Epithelial cell of proximal tubule (primary cell): ENCODE measurements around the gene DCTN2. TPM values are rescaled to one million over a fixed set of nuclear protein-coding genes. Genes with fewer than 3 reads are reported as not detected.
"Not testable (repeated sequence)": the region's sequence is repeated elsewhere in the genome, so short reads cannot be mapped to it uniquely, and the experiment has no call there.

Experiments used
- DNase-seq: peaks from one replicate; pipeline ENCODE4 v3.0.0-alpha.2; 2011; ENCODE audit warnings: low read depth
- H3K4me3 ChIP-seq: 2 replicates; pipeline ENCODE4 v1.5.1; 2011; ENCODE audit warnings: low read depth, mild to moderate bottlenecking, low read length
- total RNA-seq: library from RNA; depleted of rRNA; stranded (reverse); fragments of >200 nt; gene quantifications from 2 replicates; pipeline ENCODE4 v1.2.3, GENCODE V29; 2015
- TF ChIP-seq, protein P1 (sequence below): conservative IDR thresholded peaks from 2 replicates; pipeline ENCODE4 v1.5.1; 2012; ENCODE audit warnings: low read depth, mild to moderate bottlenecking, low read length

Gene DCTN2
- total RNA-seq, 1 donor from 2014 or later, result 140 TPM

- no peak overlapping the region for H3K4me3 ChIP-seq
- DNase-seq, result no peak
- TF ChIP-seq, protein P1, sequence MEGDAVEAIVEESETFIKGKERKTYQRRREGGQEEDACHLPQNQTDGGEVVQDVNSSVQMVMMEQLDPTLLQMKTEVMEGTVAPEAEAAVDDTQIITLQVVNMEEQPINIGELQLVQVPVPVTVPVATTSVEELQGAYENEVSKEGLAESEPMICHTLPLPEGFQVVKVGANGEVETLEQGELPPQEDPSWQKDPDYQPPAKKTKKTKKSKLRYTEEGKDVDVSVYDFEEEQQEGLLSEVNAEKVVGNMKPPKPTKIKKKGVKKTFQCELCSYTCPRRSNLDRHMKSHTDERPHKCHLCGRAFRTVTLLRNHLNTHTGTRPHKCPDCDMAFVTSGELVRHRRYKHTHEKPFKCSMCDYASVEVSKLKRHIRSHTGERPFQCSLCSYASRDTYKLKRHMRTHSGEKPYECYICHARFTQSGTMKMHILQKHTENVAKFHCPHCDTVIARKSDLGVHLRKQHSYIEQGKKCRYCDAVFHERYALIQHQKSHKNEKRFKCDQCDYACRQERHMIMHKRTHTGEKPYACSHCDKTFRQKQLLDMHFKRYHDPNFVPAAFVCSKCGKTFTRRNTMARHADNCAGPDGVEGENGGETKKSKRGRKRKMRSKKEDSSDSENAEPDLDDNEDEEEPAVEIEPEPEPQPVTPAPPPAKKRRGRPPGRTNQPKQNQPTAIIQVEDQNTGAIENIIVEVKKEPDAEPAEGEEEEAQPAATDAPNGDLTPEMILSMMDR, result no peak
Observed at GRCh38 chr12:57498132-57498502, 48.9 kb downstream of the DCTN2 start.

DNA sequence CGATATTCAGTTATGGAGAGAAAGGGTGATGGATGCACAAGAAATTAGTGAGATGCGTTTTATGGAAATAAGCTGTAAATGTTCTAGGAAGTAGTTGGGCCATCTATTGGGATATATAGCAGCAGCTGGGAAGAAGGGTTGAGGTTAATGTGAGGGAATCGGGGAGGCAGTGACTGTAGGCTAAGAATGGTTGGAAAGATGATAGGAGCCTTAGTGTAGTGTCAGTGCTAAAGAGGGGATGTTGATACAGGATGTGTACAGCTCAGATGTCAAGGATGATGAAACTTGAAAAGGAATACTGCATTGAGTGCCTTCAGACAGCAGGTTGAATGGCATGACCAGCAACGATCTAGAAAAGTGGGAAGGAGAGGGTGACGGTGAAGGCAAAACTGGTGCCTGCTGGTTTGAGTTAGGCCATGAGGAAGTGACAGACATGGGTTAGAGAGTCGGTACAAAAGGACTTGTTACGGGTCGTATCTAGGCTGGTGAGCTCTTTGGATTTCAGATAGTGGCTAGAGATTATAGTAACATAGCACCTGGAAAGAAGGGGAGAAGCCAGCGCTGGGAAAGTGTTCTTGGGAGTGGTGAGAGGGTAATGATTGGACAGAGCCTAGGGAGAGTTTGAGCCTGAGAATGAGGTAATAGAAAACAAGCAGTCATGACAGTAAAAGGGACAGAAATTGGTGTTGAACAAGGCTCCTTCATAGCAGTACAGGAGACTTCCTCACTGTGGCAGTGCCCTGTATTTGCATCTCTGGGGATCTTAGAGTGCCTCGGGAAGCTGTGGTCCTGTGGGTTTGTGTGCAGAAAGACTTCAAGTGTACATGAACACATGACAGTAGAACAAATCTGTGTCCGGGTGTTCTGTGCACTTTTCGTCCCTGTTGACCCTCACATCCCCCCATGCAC, 49.5 kb downstream of the DCTN2 start:
- no peak for DNase-seq
- no peak overlapping the region for H3K4me3 ChIP-seq
- TF ChIP-seq, protein P1, result no peak

DNA sequence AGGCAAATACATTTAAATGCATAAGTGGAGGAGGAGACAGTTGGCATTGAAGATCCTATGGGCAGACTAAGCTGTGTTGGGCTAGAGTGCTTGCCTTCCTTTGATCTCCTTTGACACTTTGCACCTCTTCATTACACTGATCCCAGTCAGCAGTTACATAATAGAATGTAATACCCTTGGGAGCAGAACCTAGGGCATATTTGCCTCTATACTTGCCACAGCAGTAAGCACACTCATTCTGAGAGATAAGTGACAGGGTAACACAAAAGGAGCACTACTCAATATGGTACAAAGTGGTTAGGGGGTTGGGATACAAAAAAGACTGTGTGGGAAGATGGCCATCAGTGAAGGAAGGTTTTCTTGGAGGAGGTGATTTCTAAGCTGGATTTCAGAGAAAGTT, 50.2 kb downstream of the DCTN2 start:
- no peak for DNase-seq
- TF ChIP-seq, protein P1, result no peak
- H3K4me3 ChIP-seq, result no peak overlapping the region

- DNase-seq, result not testable (repeated sequence)
Observed at GRCh38 chr12:57495051-57495701, 51.8 kb downstream of the DCTN2 start.

GRCh38 chr12:57491393-57492280, 55.4 kb downstream of the DCTN2 start:
- no peak for DNase-seq
- H3K4me3 ChIP-seq, result no peak overlapping the region
- TF ChIP-seq, protein P1, result peak; percentile 36

More at GRCh38 chr12:57495051-57495701, 51.8 kb downstream of the DCTN2 start:
- H3K4me3 ChIP-seq, result not testable (repeated sequence)

- TF ChIP-seq, protein P1, result no peak
- no peak for DNase-seq
- no peak overlapping the region for H3K4me3 ChIP-seq
Observed at GRCh38 chr12:57490126-57490525, 56.9 kb downstream of the DCTN2 start.
